ENCODE measurements around the gene TRPM2.

DNA sequence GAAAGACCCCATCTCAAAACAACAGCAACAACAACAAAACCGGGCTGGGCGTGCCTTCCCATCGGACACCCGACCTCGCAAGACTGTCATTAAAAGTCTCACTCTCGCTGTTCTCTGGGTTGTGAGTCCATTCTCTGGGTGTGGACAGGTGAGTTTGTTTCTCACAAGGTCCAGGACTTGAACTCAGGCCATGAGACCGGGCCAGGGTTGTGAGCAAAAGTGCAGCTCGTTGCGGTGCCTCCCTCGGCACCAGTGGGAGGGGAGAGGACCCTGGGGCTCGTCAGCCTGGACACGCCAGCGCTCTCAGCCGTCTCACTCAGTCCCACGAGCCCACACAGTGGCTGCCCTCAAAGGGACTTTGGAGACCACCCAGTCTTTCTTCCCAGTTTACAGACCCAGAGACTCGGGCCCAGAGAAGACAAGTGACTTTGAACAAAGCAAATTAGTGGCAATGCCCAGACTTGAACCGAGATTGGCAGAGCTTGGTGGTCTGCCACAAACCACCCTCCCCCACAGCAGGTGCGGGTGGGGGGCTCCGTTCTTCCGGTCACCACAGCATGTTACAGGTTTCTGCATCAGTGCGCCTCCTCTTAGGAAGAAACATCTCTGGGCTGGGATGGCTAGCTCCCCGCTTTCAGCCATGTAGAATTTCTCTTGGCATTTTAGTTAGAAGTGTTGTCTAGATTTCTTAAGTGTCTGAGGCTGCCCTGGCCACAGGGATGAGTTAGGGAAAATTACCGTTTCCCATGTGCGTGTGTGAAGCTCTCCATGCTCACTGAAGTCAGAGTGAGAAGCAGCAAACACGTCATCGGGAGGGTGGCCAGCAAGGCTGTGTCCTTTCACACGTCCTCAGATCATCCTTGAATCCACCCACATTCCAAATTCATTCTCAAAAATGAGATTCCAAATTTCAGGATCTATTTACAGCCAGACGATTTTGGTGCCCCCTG, 130.1 kb downstream of the TRPM2 start:
- no peak for TF ChIP-seq POLR2A (IDR thresholded peaks at IDR 0.05)
- TF ChIP-seq, protein P1, sequence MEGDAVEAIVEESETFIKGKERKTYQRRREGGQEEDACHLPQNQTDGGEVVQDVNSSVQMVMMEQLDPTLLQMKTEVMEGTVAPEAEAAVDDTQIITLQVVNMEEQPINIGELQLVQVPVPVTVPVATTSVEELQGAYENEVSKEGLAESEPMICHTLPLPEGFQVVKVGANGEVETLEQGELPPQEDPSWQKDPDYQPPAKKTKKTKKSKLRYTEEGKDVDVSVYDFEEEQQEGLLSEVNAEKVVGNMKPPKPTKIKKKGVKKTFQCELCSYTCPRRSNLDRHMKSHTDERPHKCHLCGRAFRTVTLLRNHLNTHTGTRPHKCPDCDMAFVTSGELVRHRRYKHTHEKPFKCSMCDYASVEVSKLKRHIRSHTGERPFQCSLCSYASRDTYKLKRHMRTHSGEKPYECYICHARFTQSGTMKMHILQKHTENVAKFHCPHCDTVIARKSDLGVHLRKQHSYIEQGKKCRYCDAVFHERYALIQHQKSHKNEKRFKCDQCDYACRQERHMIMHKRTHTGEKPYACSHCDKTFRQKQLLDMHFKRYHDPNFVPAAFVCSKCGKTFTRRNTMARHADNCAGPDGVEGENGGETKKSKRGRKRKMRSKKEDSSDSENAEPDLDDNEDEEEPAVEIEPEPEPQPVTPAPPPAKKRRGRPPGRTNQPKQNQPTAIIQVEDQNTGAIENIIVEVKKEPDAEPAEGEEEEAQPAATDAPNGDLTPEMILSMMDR (IDR thresholded peaks at IDR 0.05) = no peak

All from prostate gland (tissue), 2 donors.